Measurements from ENCODE around the gene FXYD7. TPM values are rescaled to one million over a fixed set of nuclear protein-coding genes. Genes with fewer than 3 reads are reported as not detected.
A peak's percentile ranks its signal among the peaks of the same experiment; 100 is the strongest.

Gene FXYD7
- total and polyA plus RNA-seq, 12 donors: 0.10 to 0.37 (median 0.29) TPM; not detected in 8

DNA sequence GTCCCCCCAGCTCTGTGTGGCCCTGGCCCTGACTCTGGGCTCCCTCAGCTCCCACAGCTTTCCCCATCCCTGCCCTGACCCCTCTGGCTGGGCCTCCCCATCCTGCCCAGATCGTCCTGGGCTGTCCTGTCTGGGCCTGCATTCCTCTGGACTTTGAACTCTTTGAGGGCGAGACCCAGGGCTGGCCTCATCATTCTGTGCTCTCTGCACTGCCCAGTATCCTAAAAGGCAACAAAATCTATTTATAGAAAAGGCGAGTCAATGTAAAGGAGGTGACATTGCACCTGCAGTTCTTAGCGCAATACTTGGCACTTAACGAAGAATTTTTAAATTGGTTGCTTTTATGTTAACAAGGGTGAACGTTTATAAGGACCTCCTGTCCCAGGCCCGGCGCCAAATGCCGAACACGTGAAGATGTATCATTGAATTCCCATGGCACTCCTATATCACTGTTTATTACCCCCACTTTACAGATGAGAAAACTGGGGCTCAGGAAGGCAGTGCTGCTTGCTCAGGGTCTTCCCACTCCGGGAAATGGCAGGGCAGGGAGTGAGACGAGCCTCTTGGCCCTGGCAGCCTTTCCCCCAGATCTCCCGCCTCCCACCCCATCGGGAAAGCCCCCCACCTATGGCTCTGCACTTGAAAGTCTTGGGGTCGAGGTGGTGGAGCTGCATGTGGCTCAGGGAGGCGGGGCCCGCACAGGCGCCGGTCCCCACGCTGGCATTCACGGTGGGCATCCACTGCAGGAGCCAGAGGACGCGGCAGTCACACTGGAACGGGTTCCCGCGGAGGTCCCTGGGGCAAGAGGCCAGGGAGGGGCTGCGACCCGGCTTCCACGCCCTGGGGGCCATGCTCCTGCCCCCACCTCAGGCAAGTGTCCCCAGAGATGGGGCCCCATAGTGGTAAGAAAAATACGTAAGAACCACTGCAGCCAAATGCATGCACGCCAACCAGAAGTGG is 12.0 kb upstream of the FXYD7 start:
- Histone ChIP-seq H3K27me3 (no peaks in the 10 kb centered on the region), H3K4me1 (peaks cover 0 to 24% (median 10%) of the 10 kb centered on the region in 9 donors), H3K4me3 (no peak overlapping the region), H3K27ac (no peak overlapping the region), H3K9me3 (no peaks in the 10 kb centered on the region), H3K36me3 (no peaks in the 10 kb centered on the region)
- TF ChIP-seq, protein P1, sequence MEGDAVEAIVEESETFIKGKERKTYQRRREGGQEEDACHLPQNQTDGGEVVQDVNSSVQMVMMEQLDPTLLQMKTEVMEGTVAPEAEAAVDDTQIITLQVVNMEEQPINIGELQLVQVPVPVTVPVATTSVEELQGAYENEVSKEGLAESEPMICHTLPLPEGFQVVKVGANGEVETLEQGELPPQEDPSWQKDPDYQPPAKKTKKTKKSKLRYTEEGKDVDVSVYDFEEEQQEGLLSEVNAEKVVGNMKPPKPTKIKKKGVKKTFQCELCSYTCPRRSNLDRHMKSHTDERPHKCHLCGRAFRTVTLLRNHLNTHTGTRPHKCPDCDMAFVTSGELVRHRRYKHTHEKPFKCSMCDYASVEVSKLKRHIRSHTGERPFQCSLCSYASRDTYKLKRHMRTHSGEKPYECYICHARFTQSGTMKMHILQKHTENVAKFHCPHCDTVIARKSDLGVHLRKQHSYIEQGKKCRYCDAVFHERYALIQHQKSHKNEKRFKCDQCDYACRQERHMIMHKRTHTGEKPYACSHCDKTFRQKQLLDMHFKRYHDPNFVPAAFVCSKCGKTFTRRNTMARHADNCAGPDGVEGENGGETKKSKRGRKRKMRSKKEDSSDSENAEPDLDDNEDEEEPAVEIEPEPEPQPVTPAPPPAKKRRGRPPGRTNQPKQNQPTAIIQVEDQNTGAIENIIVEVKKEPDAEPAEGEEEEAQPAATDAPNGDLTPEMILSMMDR (IDR thresholded peaks at IDR 0.05): no peak
- DNase-seq: no peak
- intact Hi-C loops (cut with DNase I): loop anchor here in 2 of 10 donors (5.0 to 10.0 kb wide), 2 partner anchors 64 to 66 kb away; no protein-coding TSS in a partner anchor
- WGBS, 2 donors: 82 to 83% methylated on average over 31 of the region's 31 CpGs
- ATAC-seq: no peak

DNA sequence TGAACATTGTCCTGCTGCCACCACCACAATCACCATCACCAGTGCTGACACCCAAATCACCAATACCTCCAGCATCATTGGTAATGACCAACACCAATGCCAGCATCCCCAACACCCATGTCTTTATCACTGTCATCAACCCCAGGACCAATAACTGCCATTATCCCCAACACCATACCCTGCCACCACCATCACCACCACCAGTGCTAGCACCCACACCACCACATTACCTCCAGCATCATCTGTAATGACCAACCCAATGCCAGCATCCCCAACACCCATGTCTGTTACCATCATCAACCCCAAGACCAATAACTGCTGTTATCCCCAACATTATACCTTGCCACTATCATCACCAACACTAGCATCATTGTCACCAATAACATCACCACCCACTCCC is 10.8 kb upstream of the FXYD7 start:
- H3K4me1 ChIP-seq: peaks cover 0 to 22% (median 10%) of the 10 kb centered on the region in 9 donors
- no peak for DNase-seq
- H3K4me3 ChIP-seq: no peak overlapping the region
- H3K27me3 ChIP-seq: no peaks in the 10 kb centered on the region
- H3K9me3 ChIP-seq: no peaks in the 10 kb centered on the region
- TF ChIP-seq, protein P1 (IDR thresholded peaks at IDR 0.05): no peak
- intact Hi-C loops (cut with DNase I): loop anchor here in 2 of 10 donors (5.0 to 10.0 kb wide), 2 partner anchors 65 to 67 kb away; no protein-coding TSS in a partner anchor
- no peaks in the 10 kb centered on the region for H3K36me3 ChIP-seq
- ATAC-seq: no peak
- H3K27ac ChIP-seq: no peak overlapping the region

DNA sequence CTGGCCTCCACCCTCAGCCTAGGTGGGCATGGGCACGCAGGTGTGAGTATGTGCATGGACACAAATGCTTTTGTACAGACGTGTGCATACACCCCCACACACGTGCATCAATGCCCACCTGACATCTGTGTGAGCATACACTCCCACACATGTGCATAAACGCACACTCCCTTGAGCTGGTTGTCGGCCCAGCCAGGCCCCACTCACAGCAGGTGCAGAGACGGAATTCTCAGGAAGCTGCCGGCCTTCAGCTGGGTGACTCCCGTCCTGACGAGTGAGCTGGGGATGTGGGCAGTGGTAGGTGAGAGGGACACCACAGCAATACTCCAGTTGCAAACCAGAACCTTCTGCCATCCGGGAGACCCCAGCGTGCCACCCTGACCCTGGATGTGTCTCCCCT is 9.2 kb upstream of the FXYD7 start:
- H3K9me3 ChIP-seq: no peaks in the 10 kb centered on the region
- TF ChIP-seq, protein P1 (IDR thresholded peaks at IDR 0.05): no peak
- intact Hi-C loops (cut with DNase I): loop anchor here in 5 of 10 donors (2.0 to 10.0 kb wide), 4 partner anchors 19 to 69 kb away; partner anchors contain the start of gene FXYD3 (in 2 of the 5)
- peaks cover 6 to 38% (median 20%) of the 10 kb centered on the region in 9 donors for H3K4me1 ChIP-seq
- DNase-seq (no peak), ATAC-seq (no peak)
- H3K27ac ChIP-seq: peak overlapping the region in 3 of 10 donors; percentile 51 to 79 (median 65)
- no peaks in the 10 kb centered on the region for H3K36me3 ChIP-seq
- 72 to 75% methylated on average over 11 of the region's 11 CpGs for WGBS, 2 donors
- peak overlapping the region in 7 of 10 donors; percentile 1 to 48 (median 42) for H3K4me3 ChIP-seq
- no peaks in the 10 kb centered on the region for H3K27me3 ChIP-seq

DNA sequence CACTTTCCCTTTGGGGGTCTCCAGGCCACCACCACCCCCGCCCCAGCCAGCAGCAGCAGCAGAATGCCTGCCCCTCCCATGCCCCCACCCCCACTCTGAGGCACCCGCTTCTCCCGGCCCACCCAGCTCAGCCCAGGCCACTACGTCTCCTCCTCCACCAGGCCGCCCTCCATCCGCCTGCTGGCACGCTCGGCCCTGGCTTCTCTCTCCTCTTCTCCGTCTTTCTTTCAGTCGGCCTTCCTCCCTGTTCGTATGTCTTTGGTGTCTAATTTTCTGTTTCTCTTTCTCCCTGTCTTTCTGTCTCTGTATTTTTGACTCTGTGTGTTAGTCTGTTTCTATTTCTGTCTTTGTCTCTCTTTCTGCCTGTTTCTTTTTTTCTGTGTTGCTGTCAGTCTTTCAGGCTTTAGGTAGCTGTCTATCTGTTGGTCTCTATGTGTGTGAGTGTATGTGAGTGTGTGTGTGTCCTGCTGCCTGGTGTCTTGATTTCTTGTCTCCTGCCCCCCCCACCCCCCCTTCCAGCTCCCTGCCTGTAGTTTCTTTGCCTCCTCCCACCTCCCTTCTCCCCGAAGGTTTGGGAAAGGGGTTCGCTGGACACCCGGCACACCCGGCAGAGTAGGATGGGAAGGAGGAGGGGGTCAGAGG is 8.3 kb upstream of the FXYD7 start, which contains the start of gene LGI4:
Gene LGI4, minus strand, starts transcription at position 459 of the 642 bp plus-strand sequence. Its CDS starts 379 bp downstream, at position 80.
- TF ChIP-seq, protein P1 (IDR thresholded peaks at IDR 0.05): no peak
- intact Hi-C loops (cut with DNase I): loop anchor here in 7 of 10 donors (1.0 to 10.0 kb wide), 7 partner anchors 20 to 162 kb away; partner anchors contain the start of genes FXYD3 (in 2 of the 7) and USF2 (in 2 of the 7)
- no peak for DNase-seq
- ATAC-seq: no peak
- H3K27me3 ChIP-seq: peaks cover 0 to 1% (median 0%) of the 10 kb centered on the region in 7 donors
- 51 to 61% methylated on average over 15 of the region's 15 CpGs for WGBS, 2 donors
- H3K4me3 ChIP-seq: peak within 1 kb of the TSS in 9 of 10 donors; percentile 12 to 48 (median 33)
- H3K4me1 ChIP-seq: peaks cover 6 to 40% (median 21%) of the 10 kb centered on the region in 9 donors
- peak within 1 kb of the TSS; percentile 17 to 80 (median 68) for H3K27ac ChIP-seq
- no peaks in the 10 kb centered on the region for H3K36me3 ChIP-seq
- H3K9me3 ChIP-seq: no peaks in the 10 kb centered on the region
